H1 (cell line): ENCODE results near the gene CREB3L1. TPM values are rescaled to one million over a fixed set of nuclear protein-coding genes. Genes with fewer than 3 reads are reported as not detected.

Source experiments
- ASH2L ChIP-seq: fragments of 200-600, 300-600 bp; sonication (generic); IDR thresholded peaks from one replicate; pipeline ENCODE4 v1.7.1; 2017; ENCODE audit warnings: low read length
- CBX8 ChIP-seq: fragments of 300-800, 300-1000 bp; sonication (generic); IDR thresholded peaks from 2 replicates; pipeline ENCODE4 v1.7.1; 2016; ENCODE audit warnings: low read depth, low read length, borderline replicate concordance
- CHD1 ChIP-seq: IDR thresholded peaks from 2 replicates; pipeline ENCODE4 v1.6.1; 2012; ENCODE audit warnings: low read depth, low read length, improper control_type of control experiment
- CHD2 ChIP-seq: IDR thresholded peaks from 2 replicates; pipeline ENCODE4 v1.6.1; 2012; ENCODE audit warnings: low read length, improper control_type of control experiment
- CTBP2 ChIP-seq: IDR thresholded peaks from 2 replicates; pipeline ENCODE4 v1.7.0; 2011; ENCODE audit warnings: borderline replicate concordance, mild to moderate bottlenecking, moderate library complexity, mixed read lengths, low read length; ENCODE audit not compliant: insufficient read depth, insufficient read length
- FOSL1 ChIP-seq: IDR thresholded peaks from 2 replicates; pipeline ENCODE4 v1.6.1; 2011; ENCODE audit warnings: mild to moderate bottlenecking, low read depth, low read length, moderate library complexity; ENCODE audit not compliant: insufficient read depth
- HDAC2 ChIP-seq, 2 experiments: fragments of 300-600 bp in 1 of 2; sonication (generic) in 1 of 2; IDR thresholded peaks; 2 replicates each; pipeline ENCODE4 v1.6.1; 2011 to 2012; ENCODE audit warnings: low read depth in 2 of 2, low read length in 2 of 2, mild to moderate bottlenecking in 2 of 2, moderate library complexity in 2 of 2, borderline replicate concordance in 1 of 2, inconsistent platforms in 1 of 2
- HDAC6 ChIP-seq: IDR thresholded peaks from one replicate; pipeline ENCODE4 v1.7.1; 2012; ENCODE audit warnings: low read depth, mild to moderate bottlenecking, inconsistent platforms, low read length, moderate library complexity
- JUND ChIP-seq: IDR thresholded peaks from 2 replicates; pipeline ENCODE4 v1.6.1; 2011; ENCODE audit warnings: mild to moderate bottlenecking, improper control_type of control experiment, low read length
- KDM4A ChIP-seq: IDR thresholded peaks from one replicate; pipeline ENCODE4 v1.7.1; 2012; ENCODE audit warnings: low read depth, mild to moderate bottlenecking, moderate library complexity, low read length, inconsistent platforms; ENCODE audit not compliant: severe bottlenecking
- POU5F1 ChIP-seq: IDR thresholded peaks from 2 replicates; pipeline ENCODE4 v1.6.1; 2011; ENCODE audit warnings: low read depth, mild to moderate bottlenecking, low read length, moderate library complexity
- RXRA ChIP-seq: IDR thresholded peaks from 2 replicates; pipeline ENCODE4 v1.6.1; 2011; ENCODE audit warnings: low read depth, mild to moderate bottlenecking, low read length, moderate library complexity; ENCODE audit not compliant: insufficient read depth
- SAP30 ChIP-seq: fragments of 300-600 bp; sonication (generic); IDR thresholded peaks from 2 replicates; pipeline ENCODE4 v1.7.1; 2012; ENCODE audit warnings: low read length, moderate library complexity, mild to moderate bottlenecking, inconsistent platforms; ENCODE audit not compliant: insufficient read depth, insufficient replicate concordance
- ZNF274 ChIP-seq: IDR thresholded peaks from 2 replicates; pipeline ENCODE4 v1.7.0; 2012; ENCODE audit warnings: low read length, borderline replicate concordance; ENCODE audit errors: extremely low read depth
- polyA plus RNA-seq, 7 experiments: library from polyadenylated mRNA; depleted of rRNA in 3 of 7; stranded (reverse) in 5 of 7; unstranded in 2 of 7; fragments of >200 nt in 5 of 7; fragments of 200-250 nt in 2 of 7; gene quantifications; 1 replicate in 5 of 7; 2 replicates in 1 of 7; 4 replicates in 1 of 7; pipeline versions ENCODE4 v1.2.1 to v1.2.3, GENCODE V29; 2011 to 2013; ENCODE audit warnings: missing spikeins in 2 of 7, mixed read lengths in 2 of 7
- total RNA-seq: library from RNA; stranded (reverse); fragmentation: NEBNext Ultra II Directional; extraction: Animal tissue kit (Norgen Biotek cat#: 25700); gene quantifications from 2 replicates; pipeline ENCODE4 v1.2.1, GENCODE V29; 2021
- TF ChIP-seq, protein P1 (sequence below), 3 experiments: IDR thresholded peaks; 1 replicate in 2 of 3; 2 replicates in 1 of 3; pipeline versions ENCODE4 v1.5.1 to v1.6.1; 2011; ENCODE audit warnings: low read length in 3 of 3, mild to moderate bottlenecking in 3 of 3, inconsistent platforms in 2 of 3, low read depth in 1 of 3, moderate library complexity in 1 of 3; ENCODE audit not compliant: insufficient read depth in 1 of 3; ENCODE audit errors: control extremely low read depth in 1 of 3
- TF ChIP-seq, protein P2 (sequence below): IDR thresholded peaks from 2 replicates; pipeline ENCODE4 v1.6.1; 2012; ENCODE audit warnings: low read length, inconsistent platforms

The CREB3L1 gene
- total and polyA plus RNA-seq, 2 of the 8 experiments (the other 6 are each of a cell fraction or from before 2014, with no cell fraction given) = 4.1 to 12.7 TPM

DNA sequence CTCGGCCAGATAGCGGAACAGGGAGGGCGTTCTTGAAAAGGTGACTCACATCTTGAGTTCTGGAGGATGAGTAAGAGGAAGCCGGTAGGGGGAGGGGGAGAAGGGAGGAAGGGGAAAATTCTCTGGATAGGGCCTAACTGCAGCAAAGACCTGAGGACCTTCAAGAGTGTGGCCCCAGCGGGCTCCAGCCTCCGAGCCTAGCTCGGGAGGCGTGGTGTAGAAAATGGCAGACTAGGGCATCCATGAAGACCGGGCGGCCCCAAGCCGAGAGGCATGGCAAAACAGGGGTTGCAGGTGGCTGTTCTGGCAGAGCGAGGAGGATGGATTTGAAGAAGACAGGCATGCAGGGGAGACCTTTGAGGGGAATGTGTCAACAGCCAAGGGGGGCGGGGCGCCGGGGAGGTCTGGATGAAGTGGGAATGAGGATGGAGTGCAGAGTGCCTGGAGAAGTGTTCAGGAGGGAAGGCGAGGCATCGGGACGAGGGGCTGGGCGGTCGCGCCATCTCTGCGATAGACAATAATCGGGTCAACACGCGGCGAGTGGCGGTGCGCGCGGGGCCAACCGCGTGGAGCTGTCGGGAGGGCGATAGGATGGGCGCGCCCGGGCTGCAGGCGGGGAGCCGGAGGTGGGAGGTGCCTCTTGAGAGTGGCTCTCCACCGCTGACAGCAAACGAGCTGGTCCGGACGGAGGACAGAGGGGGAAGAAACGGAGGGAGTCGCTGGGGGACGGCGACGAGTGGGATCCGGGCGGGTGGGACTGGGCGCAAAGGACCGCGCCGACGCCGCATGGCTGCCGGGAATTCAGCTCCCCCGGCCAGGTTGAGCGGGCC is 40.0 kb upstream of the CREB3L1 start (continued):
- TF ChIP-seq CHD2 (no peak), ZNF274 (no peak), HDAC6 (no peak), CTBP2 (no peak), RXRA (no peak), JUND (peak; percentile 83; the same call in 1 of the 2 replicates), HDAC2 (IDR thresholded peaks at IDR 0.05; ENCODE audit: borderline replicate concordance in 1 of 2, low read depth in 2 of 2, low read length in 2 of 2) (no peak; a peak in 1 of 4 replicates), POU5F1 (no peak), CHD1 (no peak), KDM4A (no peak), CBX8 (no peak), ASH2L (peak; percentile 5), SAP30 (peak; percentile 81), FOSL1 (no peak)
- TF ChIP-seq, protein P1, sequence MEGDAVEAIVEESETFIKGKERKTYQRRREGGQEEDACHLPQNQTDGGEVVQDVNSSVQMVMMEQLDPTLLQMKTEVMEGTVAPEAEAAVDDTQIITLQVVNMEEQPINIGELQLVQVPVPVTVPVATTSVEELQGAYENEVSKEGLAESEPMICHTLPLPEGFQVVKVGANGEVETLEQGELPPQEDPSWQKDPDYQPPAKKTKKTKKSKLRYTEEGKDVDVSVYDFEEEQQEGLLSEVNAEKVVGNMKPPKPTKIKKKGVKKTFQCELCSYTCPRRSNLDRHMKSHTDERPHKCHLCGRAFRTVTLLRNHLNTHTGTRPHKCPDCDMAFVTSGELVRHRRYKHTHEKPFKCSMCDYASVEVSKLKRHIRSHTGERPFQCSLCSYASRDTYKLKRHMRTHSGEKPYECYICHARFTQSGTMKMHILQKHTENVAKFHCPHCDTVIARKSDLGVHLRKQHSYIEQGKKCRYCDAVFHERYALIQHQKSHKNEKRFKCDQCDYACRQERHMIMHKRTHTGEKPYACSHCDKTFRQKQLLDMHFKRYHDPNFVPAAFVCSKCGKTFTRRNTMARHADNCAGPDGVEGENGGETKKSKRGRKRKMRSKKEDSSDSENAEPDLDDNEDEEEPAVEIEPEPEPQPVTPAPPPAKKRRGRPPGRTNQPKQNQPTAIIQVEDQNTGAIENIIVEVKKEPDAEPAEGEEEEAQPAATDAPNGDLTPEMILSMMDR (IDR thresholded peaks at IDR 0.05; ENCODE audit: control extremely low read depth in 1 of 3, insufficient read depth in 1 of 3, low read depth in 1 of 3, low read length in 3 of 3) = no peak
- TF ChIP-seq, protein P2, sequence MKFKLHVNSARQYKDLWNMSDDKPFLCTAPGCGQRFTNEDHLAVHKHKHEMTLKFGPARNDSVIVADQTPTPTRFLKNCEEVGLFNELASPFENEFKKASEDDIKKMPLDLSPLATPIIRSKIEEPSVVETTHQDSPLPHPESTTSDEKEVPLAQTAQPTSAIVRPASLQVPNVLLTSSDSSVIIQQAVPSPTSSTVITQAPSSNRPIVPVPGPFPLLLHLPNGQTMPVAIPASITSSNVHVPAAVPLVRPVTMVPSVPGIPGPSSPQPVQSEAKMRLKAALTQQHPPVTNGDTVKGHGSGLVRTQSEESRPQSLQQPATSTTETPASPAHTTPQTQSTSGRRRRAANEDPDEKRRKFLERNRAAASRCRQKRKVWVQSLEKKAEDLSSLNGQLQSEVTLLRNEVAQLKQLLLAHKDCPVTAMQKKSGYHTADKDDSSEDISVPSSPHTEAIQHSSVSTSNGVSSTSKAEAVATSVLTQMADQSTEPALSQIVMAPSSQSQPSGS = no peak
